ENCODE data around the gene KIF2C.

KIF2C gene

GRCh38 chr1:44817307-44817706 lies 77.7 kb downstream of the KIF2C start:
- CTCF ChIA-PET, result interaction anchor here (0.9 to 1.8 kb wide), 6 partner anchors 9 to 194 kb away, joined by 3 to 9 read pairs (median 4); partner anchors contain the start of genes BTBD19, HECTD3, PLK3 and RNU5D-1
- DNase-seq (ENCODE audit: low read depth, low spot score), result no peak
- no peak overlapping the region for H3K4me3 ChIP-seq (ENCODE audit: low read depth, low read length)
- TF ChIP-seq CTCF (IDR thresholded peaks at IDR 0.05; ENCODE audit: insufficient read depth, low read length, missing control alignments), result no peak
- POLR2A ChIA-PET, result interaction anchor here (1.0 to 3.1 kb wide), 4 partner anchors 9 to 194 kb away, joined by 4 to 63 read pairs (median 15); partner anchors contain the start of genes BTBD19, DYNLT4, HECTD3 and PLK3
